Measurements from ENCODE around the gene SDC1. TPM values are rescaled to one million over a fixed set of nuclear protein-coding genes. Genes with fewer than 3 reads are reported as not detected.

The SDC1 gene
- total RNA-seq, 1 donor from 2014 or later, result 44.2 TPM

- DNase-seq, result no peak
These were observed 41.6 kb downstream of the SDC1 start for GRCh38 chr2:20183373-20183772.

- DNase-seq, result no peak
These were observed 42.5 kb downstream of the SDC1 start for GRCh38 chr2:20182241-20182931.

DNA sequence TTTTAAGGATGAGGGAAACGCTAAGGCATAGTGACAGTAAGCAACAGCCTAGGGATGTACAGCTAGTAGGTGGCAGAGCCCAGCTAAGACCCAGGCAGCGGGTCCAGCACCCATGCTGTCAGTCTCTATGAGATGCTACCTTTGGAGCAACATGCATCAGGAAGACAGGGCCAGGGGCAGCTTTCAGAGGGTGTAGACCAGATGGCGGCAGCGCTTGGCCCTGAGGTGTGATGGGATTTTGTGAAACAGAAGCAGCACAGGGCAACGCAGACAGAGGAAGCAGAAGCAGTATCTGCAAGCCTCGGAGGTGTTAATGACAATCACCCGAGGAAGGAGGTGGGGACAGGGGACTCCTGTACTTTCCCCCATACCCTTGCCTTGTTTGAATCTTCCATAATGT lies 43.2 kb downstream of the SDC1 start:
- DNase-seq, result no peak

GRCh38 chr2:20180676-20181648 lies 44.0 kb downstream of the SDC1 start:
- DNase-seq, result no peak

- peak; percentile 42 for DNase-seq
These were observed 45.0 kb downstream of the SDC1 start for GRCh38 chr2:20179755-20180594.

DNA sequence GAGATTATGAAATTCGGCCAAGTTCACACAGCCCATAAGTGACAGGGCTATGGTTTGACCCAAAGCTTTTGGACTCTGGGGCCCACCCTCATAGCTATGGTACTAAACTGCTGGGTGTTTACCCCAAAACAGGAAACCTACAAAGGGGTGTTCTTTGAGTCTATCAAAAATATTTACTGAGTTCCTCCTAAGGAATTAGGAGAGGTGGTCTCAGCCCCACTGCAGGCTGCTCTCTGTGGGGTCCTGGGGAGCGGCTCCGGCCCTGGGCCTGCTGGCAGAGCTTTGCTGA lies 45.5 kb downstream of the SDC1 start:
- DNase-seq, result no peak

- DNase-seq, result no peak
These were observed 46.1 kb downstream of the SDC1 start for GRCh38 chr2:20178666-20179465.

DNA sequence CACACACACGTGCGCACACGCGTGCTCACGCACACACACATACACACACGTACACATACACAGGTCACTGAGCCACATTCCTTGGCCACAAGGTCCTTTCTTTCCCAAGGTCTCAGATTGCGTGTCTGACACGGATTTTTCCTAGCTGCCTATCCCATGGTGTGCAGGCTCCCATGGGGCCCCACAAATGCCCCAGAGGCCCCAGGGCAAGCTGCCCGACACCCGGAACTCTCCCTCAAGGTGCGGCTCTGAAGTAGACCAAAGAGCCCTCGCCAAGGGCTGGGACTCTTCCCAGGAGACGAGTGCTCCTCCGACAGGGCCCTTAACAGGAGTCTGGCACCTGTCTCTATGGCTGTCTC lies 46.7 kb downstream of the SDC1 start:
- DNase-seq, result no peak

- DNase-seq, result no peak
These were observed 47.2 kb downstream of the SDC1 start for GRCh38 chr2:20177556-20178248.

- no peak for DNase-seq
These were observed 48.2 kb downstream of the SDC1 start for GRCh38 chr2:20176760-20177159.

- DNase-seq, result no peak
These were observed 49.0 kb downstream of the SDC1 start for GRCh38 chr2:20175931-20176330.

GRCh38 chr2:20175267-20175666 lies 49.7 kb downstream of the SDC1 start:
- no peak for DNase-seq

DNA sequence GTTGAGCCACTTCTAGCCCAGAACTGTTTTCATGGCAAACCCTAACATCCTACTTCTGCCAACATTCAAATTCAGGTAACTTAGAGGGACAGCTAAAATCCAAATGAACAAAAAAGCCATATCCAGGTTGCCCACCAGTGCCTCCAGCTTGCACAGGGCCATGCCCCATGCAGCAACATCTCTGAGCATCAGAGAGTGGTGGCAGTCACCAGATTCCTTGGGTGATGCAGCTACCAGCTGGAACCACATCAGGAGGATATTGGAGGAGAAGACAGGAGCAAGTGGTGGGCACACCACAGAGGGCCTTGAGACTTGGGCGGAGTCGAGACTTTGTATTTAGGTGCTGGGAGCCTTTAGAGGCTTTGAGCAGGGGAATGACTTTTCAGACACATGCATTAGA lies 50.5 kb downstream of the SDC1 start:
- no peak for DNase-seq

- DNase-seq, result no peak
These were observed 51.2 kb downstream of the SDC1 start for GRCh38 chr2:20173496-20174402.

- DNase-seq, result no peak
These were observed 51.9 kb downstream of the SDC1 start for GRCh38 chr2:20173064-20173463.

DNA sequence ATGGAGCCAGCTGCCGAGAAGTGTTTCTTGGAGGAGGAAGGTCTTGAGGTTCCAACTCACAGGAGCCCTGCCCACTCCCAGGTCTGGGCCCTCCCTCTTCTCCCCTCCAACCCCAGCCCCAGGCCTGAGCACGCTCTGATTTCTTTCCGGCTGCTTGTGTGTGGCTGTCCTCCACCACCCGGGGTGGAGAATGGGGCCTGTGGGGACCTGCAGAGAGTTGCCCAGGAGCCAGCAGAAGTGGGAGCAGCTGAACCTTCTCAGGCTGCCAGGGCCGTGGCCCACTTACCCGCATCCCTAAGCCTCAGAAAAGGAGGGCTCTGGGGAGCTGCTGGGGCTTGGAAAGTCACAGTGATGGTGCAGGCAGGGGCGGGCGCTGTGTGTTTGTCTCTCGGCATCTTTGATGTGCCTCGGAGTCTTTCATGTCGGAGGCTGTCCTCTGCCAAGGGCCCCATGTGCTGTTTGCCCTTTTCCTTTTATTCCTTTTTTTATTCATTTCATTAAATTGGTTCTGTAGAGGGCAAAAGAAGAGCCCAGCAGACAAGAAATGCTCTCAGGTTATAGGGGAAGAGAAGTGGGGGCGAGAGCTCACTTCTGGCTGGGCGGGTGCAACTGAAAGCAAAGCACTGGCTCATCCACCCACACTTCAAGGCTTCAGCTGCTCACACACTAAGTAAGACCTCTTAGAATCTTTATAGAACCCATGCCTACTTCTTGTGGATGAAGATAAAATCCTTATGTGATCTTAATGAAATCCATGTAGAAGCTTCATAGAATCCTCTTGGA lies 52.5 kb downstream of the SDC1 start:
- DNase-seq, result peak; percentile 59

GRCh38 chr2:20171445-20171977 lies 53.4 kb downstream of the SDC1 start:
- DNase-seq, result no peak

GRCh38 chr2:20170704-20171250 lies 54.2 kb downstream of the SDC1 start:
- no peak for DNase-seq

All from tongue (tissue), 2 donors.